Adipocyte (in vitro differentiated cells): ENCODE results near the gene FXYD3.

Source experiments
- DNase-seq: peaks from one replicate; pipeline ENCODE4 v3.0.0-alpha.2; 2015; ENCODE audit warnings: low read depth
- H3K27me3 ChIP-seq: replicated peaks from 2 replicates; pipeline ENCODE4 v1.7.0; 2013; ENCODE audit warnings: mild to moderate bottlenecking, low read length, moderate library complexity; ENCODE audit not compliant: control insufficient read depth, insufficient read depth
- H3K36me3 ChIP-seq: 2 replicates; pipeline ENCODE4 v1.7.0; 2013; ENCODE audit warnings: low read length, mild to moderate bottlenecking, moderate library complexity; ENCODE audit not compliant: control insufficient read depth, insufficient read depth, severe bottlenecking
- H3K4me1 ChIP-seq: 2 replicates; pipeline ENCODE4 v1.7.0; 2013; ENCODE audit warnings: mild to moderate bottlenecking, low read length, moderate library complexity; ENCODE audit not compliant: control insufficient read depth, insufficient read depth
- H3K4me3 ChIP-seq: 2 replicates; pipeline ENCODE4 v1.7.0; 2013; ENCODE audit warnings: mild to moderate bottlenecking, low read length, moderate library complexity
- H3K9ac ChIP-seq: 2 replicates; pipeline ENCODE4 v1.7.0; 2013; ENCODE audit warnings: mild to moderate bottlenecking, low read length, moderate library complexity
- H3K9me3 ChIP-seq: 2 replicates; pipeline ENCODE4 v1.7.0; 2013; ENCODE audit warnings: mild to moderate bottlenecking, low read length, moderate library complexity; ENCODE audit not compliant: control insufficient read depth

FXYD3 gene, protein sequence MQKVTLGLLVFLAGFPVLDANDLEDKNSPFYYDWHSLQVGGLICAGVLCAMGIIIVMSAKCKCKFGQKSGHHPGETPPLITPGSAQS

DNA sequence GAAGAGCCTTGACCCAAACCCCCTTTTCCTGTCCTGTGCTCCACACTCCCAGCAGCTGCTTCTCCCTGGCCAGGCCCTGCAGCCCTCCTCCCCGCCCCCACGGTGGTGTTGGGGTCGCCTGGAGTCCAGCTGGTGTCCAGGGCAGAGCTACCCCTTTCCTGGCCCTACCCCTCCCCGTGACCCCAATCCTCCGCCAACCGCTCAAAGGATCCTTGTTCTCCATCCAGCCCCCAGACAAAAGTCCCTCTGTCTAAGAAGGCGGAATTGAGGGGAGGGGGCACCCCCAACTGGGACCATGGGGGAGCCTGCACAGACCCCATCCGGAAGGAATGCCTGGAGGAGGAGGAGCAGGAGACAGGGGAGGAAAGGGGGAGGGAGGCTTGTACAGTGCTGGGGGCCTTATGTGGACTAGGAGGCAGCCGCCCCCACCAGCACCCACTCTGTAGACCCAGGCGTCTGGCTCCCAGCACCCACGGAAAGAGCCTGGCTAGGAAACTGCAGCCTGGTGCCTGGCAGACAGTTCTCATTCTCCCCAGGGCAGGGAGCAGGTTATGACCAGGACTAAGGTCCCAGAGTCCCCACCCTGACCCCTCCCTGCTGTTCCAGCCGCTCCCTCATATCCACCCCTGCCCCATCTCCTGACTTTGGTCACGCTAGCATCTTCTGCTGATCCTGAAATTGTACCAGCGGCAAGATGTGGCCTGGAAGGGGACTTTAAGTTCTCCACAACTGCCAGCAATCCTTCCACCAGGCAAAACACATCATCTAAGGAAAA, at the start of gene FXYD3:
FXYD3 (plus strand) TSS at position 647 of the 775 bp plus-strand sequence. CDS start 3,554 bp downstream, outside the sequence.
- H3K9me3 ChIP-seq, result no peaks in the 10 kb centered on the region
- DNase-seq, result no peak
- peak within 1 kb of the TSS; percentile 65 for H3K4me3 ChIP-seq
- H3K4me1 ChIP-seq, result peaks cover 33% of the 10 kb centered on the region
- H3K36me3 ChIP-seq, result no peaks in the 10 kb centered on the region
- H3K9ac ChIP-seq, result peak within 1 kb of the TSS; percentile 78
- peaks cover 7% of the 10 kb centered on the region for H3K27me3 ChIP-seq

DNA sequence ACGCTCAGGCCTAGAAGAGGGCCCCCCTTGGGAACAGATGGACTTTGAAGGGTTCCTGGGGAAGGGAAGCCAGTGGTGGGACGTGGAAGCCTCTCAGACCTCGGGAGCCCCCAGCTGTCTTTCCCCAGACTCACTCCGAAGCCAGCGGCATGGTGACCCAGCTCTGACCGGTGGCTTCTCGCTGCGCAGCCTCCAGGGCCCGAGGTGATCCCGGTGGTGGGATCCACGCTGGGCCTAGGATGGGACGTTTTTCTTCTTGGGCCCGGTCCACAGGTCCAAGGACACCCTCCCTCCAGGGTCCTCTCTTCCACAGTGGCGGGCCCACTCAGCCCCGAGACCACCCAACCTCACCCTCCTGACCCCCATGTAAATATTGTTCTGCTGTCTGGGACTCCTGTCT, 49.5 kb upstream of the FXYD3 start:
- no peak overlapping the region for H3K4me3 ChIP-seq
- peaks cover 9% of the 10 kb centered on the region for H3K9me3 ChIP-seq
- DNase-seq, result no peak
- H3K36me3 ChIP-seq, result no peaks in the 10 kb centered on the region
- peaks cover 5% of the 10 kb centered on the region for H3K27me3 ChIP-seq
- H3K9ac ChIP-seq, result no peak overlapping the region
- H3K4me1 ChIP-seq, result peaks cover 11% of the 10 kb centered on the region

DNA sequence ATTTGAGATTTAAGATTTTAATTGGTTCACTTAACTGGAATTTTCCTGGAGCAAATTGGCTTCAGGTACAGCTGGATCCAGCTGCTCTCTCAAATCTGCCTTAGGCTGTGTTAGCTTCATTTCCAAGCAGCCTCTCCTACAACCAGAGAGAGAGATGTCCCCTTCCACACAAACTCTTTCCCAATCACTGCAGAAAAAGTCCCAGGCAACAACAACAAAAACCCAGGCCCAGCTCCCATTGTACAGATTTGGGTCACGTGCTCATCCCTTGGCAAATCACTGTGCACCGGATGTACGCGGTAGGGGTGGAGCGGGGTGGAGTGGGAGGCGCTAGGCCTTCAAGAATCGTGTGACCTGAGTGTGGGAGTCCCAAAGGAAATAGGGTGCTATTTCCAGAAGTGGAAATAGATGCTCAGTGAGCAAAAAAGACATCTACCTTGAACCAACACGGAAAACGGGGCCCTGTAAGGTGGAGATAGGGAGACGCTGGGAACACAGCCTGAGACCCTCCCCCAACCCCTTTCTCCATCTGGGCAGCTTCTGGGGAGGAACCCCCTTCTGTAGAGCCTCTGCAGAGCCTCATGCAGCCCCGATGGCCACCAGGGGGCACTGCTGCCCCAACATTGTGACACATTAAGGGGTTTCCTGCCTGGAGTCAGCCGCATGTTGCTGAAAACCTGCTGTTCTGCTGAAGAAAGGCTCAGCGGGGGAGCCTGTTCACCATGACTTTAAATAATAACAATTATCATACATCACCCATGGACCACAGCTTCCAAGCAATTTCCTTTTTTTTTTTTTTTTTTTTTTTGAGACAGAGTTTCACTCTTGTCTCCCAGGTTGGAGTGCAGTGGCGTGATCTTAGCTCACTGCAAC, 48.7 kb upstream of the FXYD3 start:
- no peak overlapping the region for H3K4me3 ChIP-seq
- no peak overlapping the region for H3K9ac ChIP-seq
- peaks cover 9% of the 10 kb centered on the region for H3K9me3 ChIP-seq
- peaks cover 5% of the 10 kb centered on the region for H3K27me3 ChIP-seq
- H3K36me3 ChIP-seq, result no peaks in the 10 kb centered on the region
- H3K4me1 ChIP-seq, result peaks cover 11% of the 10 kb centered on the region
- peak; percentile 94 for DNase-seq

DNA sequence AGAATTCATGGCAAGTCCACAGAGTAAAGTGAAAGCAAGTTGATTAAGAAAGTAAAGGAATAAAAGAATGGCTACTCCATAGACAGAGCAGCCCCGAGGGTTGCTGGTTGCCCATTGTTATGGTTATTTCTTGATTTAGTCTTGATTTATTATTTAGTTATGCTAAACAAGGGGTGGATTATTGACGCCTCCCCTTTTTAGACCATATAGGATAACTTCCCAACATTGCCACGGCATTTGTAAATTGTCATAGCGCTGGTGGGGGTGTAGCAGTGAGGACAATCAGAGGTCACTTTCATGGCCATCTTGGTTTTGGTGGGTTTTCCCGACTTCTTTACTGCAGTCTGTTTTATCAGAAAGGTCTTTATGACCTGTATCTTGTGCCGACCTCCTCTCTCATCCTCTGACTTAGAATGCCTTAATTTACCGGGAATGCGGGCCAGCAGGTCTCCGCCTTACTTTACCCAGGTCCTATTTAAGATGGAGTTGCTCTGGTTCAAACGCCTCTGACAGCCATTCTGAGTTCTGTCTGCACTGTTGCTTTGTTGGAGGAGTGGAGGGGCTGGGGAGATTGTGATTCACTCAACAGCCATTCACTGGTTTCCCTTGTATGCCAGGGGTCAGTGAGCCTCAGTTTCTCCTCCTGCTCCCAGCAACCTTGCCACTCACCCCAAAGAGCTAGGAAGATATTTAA, 46.5 kb upstream of the FXYD3 start:
- no peak for DNase-seq
- Histone ChIP-seq H3K4me3 (no peak overlapping the region), H3K4me1 (peaks cover 6% of the 10 kb centered on the region), H3K36me3 (no peaks in the 10 kb centered on the region), H3K9me3 (peaks cover 9% of the 10 kb centered on the region), H3K27me3 (peaks cover 11% of the 10 kb centered on the region), H3K9ac (no peak overlapping the region)

DNA sequence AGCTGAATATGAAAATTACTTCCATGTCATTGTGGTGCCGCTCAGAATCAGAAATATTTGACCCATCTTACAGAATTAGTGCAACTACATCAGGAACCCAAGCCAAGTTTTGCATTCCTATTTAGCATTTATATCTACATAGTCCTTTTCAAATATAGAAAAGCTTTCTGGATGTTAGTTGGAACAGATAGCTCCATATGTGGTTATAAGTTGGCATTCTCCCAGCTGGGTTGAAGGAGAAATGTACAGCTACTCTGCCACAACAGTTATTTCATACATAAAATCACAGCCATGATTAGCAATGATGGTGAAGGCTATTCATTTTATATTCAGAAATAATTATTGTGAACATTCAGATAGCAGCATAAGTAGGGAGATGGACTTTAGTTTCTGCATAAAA, 45.9 kb upstream of the FXYD3 start:
- peaks cover 5% of the 10 kb centered on the region for H3K4me1 ChIP-seq
- peaks cover 9% of the 10 kb centered on the region for H3K9me3 ChIP-seq
- H3K36me3 ChIP-seq, result no peaks in the 10 kb centered on the region
- H3K27me3 ChIP-seq, result peaks cover 11% of the 10 kb centered on the region
- DNase-seq, result peak; percentile 39
- H3K4me3 ChIP-seq, result no peak overlapping the region
- no peak overlapping the region for H3K9ac ChIP-seq

DNA sequence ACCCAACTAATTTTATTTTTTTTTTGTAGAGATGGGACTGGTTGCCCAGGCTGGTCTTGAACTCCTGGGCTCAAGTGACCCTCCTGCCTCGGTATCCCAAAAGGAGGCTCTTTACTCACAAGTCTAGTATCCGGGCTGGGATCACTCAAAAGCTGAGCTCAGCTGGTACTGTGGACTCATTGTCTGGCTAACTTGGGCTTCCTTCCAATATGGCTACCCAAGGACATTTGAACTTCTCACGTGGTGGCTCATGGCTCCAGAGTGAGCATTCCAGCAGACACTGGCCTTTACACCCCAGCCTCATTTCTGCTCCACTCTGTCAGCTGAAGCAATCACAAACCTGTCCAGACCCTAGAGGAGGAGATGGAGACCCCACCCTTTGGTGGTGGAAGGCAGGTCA, 45.2 kb upstream of the FXYD3 start:
- H3K9me3 ChIP-seq, result peaks cover 9% of the 10 kb centered on the region

DNA sequence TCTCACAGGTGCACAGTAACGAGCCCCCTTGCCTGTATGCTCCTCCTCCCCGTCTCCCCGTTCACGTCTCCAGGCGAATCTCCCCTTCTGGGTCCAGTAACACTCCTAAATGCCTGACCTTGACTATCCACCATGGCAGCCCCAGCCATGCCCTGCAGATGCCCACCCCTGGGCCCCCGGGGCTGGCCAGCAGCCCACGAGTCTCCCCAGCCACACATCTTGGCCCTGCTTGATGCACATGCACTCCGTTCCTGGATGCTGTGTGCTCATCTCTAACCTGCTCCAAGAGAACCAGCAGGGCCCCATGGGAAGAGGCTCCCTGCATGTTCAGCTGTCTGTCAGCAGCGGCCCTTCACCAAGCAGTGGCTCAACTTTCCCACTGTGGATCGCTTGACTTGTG, 42.1 kb upstream of the FXYD3 start:
- H3K9ac ChIP-seq, result no peak overlapping the region
- no peak for DNase-seq
- H3K9me3 ChIP-seq, result peaks cover 9% of the 10 kb centered on the region
- H3K4me1 ChIP-seq, result peaks cover 2% of the 10 kb centered on the region
- no peak overlapping the region for H3K4me3 ChIP-seq
- H3K36me3 ChIP-seq, result no peaks in the 10 kb centered on the region
- H3K27me3 ChIP-seq, result peaks cover 21% of the 10 kb centered on the region

More for the DNA sequence above, 45.2 kb upstream of the FXYD3 start:
- Histone ChIP-seq H3K36me3 (no peaks in the 10 kb centered on the region), H3K4me1 (peaks cover 5% of the 10 kb centered on the region), H3K9ac (no peak overlapping the region), H3K27me3 (peaks cover 11% of the 10 kb centered on the region), H3K4me3 (no peak overlapping the region)
- DNase-seq, result no peak

DNA sequence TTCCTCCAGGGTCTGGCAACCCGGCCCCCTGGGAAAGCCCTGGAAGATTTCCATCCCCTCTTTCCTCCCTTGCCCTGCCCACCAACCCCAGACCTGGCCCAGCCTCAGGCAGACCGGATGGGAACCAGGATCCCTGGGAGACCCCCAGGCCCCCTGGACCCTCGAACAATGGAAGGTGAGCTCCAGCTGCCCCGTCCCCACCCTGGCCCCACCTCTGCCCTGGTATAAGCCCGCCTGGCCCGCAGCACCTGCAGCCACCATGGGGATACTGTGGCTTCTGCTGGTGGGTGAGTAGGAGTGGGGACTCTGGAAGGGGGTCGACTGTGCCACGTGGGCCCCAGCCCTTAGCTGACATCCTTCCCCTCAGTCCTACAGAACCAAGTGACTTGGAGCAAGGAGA, 41.7 kb upstream of the FXYD3 start:
- Histone ChIP-seq H3K36me3 (no peaks in the 10 kb centered on the region), H3K9ac (no peak overlapping the region), H3K4me3 (no peak overlapping the region), H3K4me1 (no peaks in the 10 kb centered on the region), H3K9me3 (peaks cover 9% of the 10 kb centered on the region), H3K27me3 (peaks cover 24% of the 10 kb centered on the region)
- DNase-seq, result no peak

DNA sequence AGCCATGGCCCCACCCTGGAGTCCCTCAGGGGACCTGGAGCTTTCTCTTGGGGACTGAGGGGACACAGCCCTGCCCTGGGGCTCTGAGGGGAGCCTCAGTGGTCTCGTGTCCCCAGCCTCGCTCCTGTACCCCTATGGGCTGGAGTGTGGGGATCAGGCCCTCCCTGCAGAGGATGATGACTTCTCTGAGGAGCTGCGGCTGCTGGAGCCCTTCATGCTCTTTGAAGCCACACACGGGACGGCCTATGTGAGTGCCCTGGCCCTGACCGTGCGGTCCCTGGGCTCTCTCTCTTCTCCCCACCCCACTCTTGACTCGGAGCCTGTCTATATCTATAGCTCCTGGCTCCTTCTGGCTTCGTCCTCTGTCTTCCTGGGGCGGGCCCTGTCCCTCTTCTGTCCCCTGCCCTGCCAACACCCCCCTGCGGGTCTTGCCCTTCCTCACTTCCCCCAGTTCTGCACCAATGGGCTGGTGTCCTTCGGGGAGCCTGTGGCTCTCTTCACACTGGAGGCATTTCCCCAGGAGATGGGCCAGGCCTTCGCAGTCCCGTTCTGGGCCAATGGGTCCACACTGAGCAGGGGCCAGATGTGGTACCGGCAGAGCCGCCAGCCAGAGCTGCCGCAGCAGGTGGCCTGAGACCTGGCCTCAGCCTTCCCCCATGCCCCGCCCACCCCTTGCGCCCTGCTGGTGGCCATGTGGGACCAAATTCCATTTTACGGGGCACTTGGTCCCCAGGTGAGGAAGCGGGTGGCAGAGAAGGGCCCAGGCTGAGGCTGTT, 41.0 kb upstream of the FXYD3 start:
- no peak for DNase-seq
- no peaks in the 10 kb centered on the region for H3K36me3 ChIP-seq
- no peak overlapping the region for H3K9ac ChIP-seq
- no peaks in the 10 kb centered on the region for H3K4me1 ChIP-seq
- H3K27me3 ChIP-seq, result peaks cover 31% of the 10 kb centered on the region
- peaks cover 9% of the 10 kb centered on the region for H3K9me3 ChIP-seq
- H3K4me3 ChIP-seq, result no peak overlapping the region

DNA sequence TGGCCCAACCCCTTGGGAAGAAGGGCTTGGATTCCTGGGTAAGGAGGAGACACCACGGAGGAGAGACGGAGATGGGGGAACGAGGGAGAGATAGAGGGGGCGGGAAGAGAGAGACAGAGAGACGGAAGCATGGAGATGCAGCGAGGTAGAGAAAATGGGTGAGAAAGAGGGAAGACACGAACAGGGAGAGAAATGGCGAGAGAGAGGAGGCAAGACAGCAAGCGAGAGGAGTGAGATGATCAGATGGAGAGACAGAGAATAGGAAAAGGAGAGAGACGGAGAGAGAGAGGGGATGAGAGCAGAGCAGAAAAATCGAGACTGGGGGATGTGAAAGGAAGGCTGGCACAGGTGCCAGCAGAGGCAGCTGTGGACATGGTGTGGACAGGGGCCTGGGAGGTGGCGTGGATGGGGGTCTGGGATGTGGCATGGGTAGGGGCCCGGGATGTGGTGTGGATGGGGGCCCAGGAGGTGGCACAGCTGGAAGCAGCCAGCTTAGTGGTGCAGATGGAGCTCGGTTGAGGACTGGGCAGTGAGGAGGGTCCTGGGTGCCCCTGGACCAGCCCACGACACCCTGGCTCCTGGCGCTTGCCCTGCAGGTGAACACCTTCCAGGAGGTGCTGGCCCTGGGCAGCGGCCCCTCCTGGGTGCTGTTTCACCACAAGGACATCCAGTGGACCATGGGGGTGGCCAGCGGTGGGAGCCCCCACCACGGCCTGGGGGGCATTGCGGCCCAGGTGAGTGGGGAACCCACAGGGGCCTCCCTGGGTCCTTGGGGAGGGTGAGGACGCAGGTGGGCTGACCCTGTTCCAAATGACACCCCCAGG, 40.2 kb upstream of the FXYD3 start:
- Histone ChIP-seq H3K36me3 (no peaks in the 10 kb centered on the region), H3K4me1 (no peaks in the 10 kb centered on the region), H3K4me3 (no peak overlapping the region), H3K9me3 (peaks cover 4% of the 10 kb centered on the region), H3K27me3 (peaks cover 33% of the 10 kb centered on the region), H3K9ac (no peak overlapping the region)
- no peak for DNase-seq
